Ramos (cell line): ENCODE results near the gene NEK5.

Experiments used
- in situ Hi-C: fragments of 300-500 bp; cut with MboI; formaldehyde crosslinking; loops from one replicate; pipeline ENCODE4 v1.14.3; 2022; ENCODE audit warnings: low sequenced_read_pairs; ENCODE audit not compliant: unreplicated experiment

NEK5 gene

GRCh38 chr13:51997186-51997585, 131.7 kb downstream of the NEK5 start:
- in situ Hi-C loops: no loop called here

DNA sequence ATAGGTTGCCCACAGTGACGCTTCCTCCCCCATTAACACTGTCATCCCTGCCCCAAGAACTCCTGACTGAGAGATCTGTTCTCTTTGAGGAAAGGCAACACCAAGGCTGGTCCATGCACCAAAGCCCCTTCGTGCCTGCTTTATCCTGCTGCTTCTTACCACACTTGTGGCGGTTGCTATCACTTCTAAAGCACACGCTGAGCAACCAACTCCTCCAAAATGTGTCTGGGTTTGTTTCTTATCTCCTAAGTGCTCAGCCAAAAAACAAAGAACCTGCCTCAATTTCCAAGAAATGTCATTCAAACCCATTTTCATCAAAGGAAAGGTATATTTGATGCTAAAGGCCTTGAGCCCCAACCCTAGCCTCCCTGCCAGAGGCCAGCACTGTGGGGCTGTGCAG, 132.2 kb downstream of the NEK5 start:
- in situ Hi-C loops: no loop called here

DNA sequence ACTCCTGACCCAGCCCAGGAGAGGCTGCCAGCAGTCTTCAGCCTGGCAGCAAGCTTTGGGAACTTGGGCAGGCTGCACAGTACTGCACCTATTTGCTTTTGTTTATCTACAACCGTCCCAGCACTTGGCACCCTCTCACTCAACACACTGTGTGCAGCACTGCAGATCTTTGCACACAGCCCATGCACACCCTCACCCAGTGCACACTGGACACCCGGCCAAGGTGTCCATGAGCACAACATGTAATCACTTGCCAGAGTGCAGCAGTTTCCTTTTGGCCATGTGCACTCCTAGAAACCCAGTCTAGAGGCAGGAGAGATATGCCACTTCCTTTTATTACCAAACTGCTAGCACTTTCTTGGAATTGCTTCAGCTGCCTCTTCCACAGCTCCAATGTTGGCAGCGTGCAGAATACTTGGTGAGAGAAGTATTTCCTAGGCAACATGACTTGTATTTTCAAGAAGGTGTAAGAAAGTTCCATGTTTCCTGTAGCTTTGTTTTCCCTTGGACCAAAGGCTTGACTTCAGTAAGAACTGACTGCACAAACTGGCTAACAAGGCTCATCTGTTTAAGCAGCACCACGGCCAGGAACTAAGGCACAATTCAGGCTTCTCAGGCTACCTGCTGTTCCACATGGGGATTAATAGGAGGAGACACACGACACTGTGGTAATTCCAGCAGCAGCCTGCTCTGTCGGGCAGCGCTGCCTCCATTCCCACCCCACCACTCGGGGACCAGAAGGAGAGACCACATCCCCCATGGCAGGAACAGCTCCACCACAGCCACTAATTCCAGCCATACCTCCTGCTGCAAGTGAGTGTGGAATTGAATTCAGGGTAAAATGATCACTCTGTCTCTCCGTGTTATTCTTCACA, 133.0 kb downstream of the NEK5 start:
- in situ Hi-C loops: no loop called here

GRCh38 chr13:51993713-51994112, 135.2 kb downstream of the NEK5 start:
- in situ Hi-C loops: no loop called here

DNA sequence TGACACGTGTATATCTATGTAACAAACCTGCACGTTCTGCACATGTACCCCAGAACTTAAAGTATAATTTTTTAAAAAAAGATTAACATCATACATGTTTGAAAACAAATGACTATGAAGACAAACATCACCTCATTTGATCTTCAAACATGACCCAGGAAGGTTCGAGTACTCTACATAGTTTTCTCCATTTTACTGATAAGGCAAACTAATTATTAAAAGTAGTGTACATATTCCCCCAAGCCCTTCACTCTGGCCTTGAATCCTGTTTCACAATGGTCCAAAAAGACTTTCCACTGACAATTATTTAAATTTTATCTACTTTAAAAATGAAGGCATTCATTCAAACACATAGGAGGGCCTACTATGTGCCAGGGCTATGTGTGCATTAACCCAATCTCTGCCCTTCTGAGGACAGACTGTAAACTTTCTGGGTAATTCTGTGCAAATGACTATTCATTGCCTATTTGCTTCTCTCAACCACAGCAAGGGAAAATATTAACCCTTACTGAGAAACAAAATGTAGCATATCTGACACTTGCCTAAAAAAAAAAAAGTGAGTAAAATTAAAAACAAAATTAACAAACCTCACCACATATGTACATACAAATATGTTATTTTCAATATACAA, 139.8 kb downstream of the NEK5 start:
- in situ Hi-C loops: no loop called here
